Nephron progenitor cell (in vitro differentiated cells): ENCODE results near the gene MCF2L.

ENCODE experiments used
- DNase-seq: peaks from one replicate; pipeline ENCODE4 v3.0.0; 2021
- H3K27ac Mint-ChIP-seq: 2 replicates; pipeline ENCODE4 v1.8.0; 2021; ENCODE audit warnings: mild to moderate bottlenecking, moderate library complexity, mixed read lengths
- H3K27me3 Mint-ChIP-seq: 2 replicates; pipeline ENCODE4 v1.8.0; 2021; ENCODE audit warnings: mild to moderate bottlenecking, low read depth, mixed read lengths; ENCODE audit not compliant: poor library complexity
- H3K36me3 Mint-ChIP-seq: 2 replicates; pipeline ENCODE4 v1.8.0; 2021; ENCODE audit warnings: low read depth, mixed read lengths
- H3K4me1 Mint-ChIP-seq: 2 replicates; pipeline ENCODE4 v1.8.0; 2021; ENCODE audit warnings: mixed read lengths
- H3K4me3 Mint-ChIP-seq: 2 replicates; pipeline ENCODE4 v1.8.0; 2021; ENCODE audit warnings: mild to moderate bottlenecking, moderate library complexity, mixed read lengths
- H3K9me3 Mint-ChIP-seq: 2 replicates; pipeline ENCODE4 v1.8.0; 2021; ENCODE audit warnings: mild to moderate bottlenecking, moderate library complexity, mixed read lengths
- TF ChIP-seq, protein P1 (sequence below): fragments of 200-600 bp; sonication (generic); IDR thresholded peaks from 2 replicates; pipeline ENCODE4 v1.5.0; 2021; ENCODE audit warnings: antibody characterized with exemption

MCF2L gene

DNA sequence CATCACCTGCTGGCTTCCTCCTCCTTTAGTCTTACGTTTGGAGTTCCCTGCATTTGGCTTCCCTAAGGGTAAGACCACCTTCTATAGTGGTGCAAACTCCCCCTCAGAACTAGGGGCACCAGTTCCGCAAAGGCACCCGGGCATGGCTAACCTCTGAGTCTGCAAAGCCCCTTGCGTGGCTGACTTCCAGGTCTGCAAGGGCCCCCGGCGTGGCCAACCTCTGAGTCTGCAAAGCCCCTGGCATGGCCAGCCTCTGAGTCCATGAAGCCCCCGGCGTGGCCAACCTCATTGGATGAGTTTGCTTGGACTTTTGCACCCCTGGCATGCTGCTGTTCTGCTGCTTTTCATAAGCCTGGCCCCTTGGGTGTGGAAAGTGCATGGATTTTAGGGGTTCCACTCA is 5.1 kb downstream of the MCF2L start:
- TF ChIP-seq, protein P1, sequence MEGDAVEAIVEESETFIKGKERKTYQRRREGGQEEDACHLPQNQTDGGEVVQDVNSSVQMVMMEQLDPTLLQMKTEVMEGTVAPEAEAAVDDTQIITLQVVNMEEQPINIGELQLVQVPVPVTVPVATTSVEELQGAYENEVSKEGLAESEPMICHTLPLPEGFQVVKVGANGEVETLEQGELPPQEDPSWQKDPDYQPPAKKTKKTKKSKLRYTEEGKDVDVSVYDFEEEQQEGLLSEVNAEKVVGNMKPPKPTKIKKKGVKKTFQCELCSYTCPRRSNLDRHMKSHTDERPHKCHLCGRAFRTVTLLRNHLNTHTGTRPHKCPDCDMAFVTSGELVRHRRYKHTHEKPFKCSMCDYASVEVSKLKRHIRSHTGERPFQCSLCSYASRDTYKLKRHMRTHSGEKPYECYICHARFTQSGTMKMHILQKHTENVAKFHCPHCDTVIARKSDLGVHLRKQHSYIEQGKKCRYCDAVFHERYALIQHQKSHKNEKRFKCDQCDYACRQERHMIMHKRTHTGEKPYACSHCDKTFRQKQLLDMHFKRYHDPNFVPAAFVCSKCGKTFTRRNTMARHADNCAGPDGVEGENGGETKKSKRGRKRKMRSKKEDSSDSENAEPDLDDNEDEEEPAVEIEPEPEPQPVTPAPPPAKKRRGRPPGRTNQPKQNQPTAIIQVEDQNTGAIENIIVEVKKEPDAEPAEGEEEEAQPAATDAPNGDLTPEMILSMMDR, result no peak
- DNase-seq, result no peak
- H3K4me3 Mint-ChIP-seq, result no peak overlapping the region
- H3K9me3 Mint-ChIP-seq, result peaks cover 30% of the 10 kb centered on the region
- H3K27me3 Mint-ChIP-seq, result peaks cover 59% of the 10 kb centered on the region
- no peak overlapping the region for H3K27ac Mint-ChIP-seq
- H3K36me3 Mint-ChIP-seq, result peaks cover 4% of the 10 kb centered on the region
- H3K4me1 Mint-ChIP-seq, result peaks cover 44% of the 10 kb centered on the region

DNA sequence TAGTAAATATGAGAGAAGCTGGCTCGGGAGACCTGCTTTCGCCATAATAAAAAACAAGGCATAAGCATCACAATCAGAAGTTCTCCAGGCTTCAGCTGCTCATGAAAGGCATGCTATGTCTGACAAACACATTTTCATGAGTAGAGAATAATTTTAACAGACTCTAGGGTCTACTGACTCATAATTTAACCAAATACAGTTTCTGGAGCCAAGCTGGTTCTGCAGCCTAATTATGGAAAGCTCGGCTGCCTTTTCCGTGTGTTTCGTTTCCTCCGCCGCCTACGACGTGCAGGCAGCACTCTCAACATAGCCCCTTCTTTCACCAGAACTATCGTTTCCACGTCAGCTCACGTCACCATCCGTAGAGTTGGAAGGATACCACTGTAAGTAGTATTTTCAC is 5.7 kb downstream of the MCF2L start:
- no peak overlapping the region for H3K27ac Mint-ChIP-seq
- H3K36me3 Mint-ChIP-seq, result peaks cover 4% of the 10 kb centered on the region
- no peak for DNase-seq
- no peak overlapping the region for H3K4me3 Mint-ChIP-seq
- peaks cover 29% of the 10 kb centered on the region for H3K9me3 Mint-ChIP-seq
- TF ChIP-seq, protein P1, result no peak
- H3K27me3 Mint-ChIP-seq, result peaks cover 54% of the 10 kb centered on the region
- H3K4me1 Mint-ChIP-seq, result peaks cover 39% of the 10 kb centered on the region

DNA sequence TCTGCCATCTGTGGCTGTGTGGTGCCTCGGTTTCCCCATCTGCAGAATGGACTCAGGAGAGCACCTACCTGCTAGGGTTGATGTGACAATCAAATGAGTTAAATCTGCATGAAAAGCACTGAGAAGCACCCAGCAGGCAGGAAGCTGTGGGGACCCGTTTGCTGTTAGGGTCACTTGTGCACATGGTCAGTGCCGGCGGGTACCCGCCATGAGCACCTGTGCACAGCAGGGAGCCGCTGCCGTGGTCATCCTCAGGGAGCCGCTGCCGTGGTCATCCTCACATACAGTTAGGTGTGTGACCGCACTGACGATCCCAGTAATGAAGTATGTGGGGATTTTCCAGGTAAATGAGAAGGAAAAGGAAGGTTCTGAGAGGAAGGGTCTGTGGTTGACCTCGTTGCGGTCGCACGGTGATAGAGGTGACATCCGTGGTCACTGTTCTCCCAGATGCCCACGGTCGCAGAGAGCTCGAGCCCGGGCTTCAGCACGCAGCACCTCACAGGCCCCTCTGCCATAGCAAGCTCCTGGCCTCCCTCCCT is 6.5 kb downstream of the MCF2L start:
- H3K4me3 Mint-ChIP-seq, result no peak overlapping the region
- H3K36me3 Mint-ChIP-seq, result peaks cover 4% of the 10 kb centered on the region
- peaks cover 39% of the 10 kb centered on the region for H3K4me1 Mint-ChIP-seq
- no peak for DNase-seq
- TF ChIP-seq, protein P1, result no peak
- H3K27me3 Mint-ChIP-seq, result peaks cover 46% of the 10 kb centered on the region
- peaks cover 21% of the 10 kb centered on the region for H3K9me3 Mint-ChIP-seq
- H3K27ac Mint-ChIP-seq, result no peak overlapping the region

DNA sequence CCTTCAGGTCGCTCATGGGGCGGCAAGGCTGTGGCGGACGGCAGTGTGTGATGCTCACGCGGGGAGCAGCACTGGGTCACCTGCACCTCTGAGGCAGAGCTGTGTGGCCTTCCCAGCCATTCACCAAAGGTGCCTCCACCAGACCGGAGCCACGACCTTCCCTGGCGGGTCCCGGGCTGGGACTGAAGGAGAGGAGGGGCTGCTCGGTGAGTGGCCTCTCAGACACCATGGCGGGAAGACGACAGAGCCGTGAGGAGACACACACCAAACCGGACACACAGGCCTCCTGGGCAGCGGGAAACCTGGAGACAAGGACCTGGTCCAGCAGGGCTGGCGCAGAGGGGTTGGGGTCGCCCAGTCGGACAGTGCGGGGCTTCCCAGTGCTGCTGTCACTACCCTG is 7.5 kb downstream of the MCF2L start:
- TF ChIP-seq, protein P1, result no peak
- H3K36me3 Mint-ChIP-seq, result peaks cover 4% of the 10 kb centered on the region
- peaks cover 11% of the 10 kb centered on the region for H3K9me3 Mint-ChIP-seq
- peaks cover 35% of the 10 kb centered on the region for H3K27me3 Mint-ChIP-seq
- H3K4me3 Mint-ChIP-seq, result no peak overlapping the region
- no peak overlapping the region for H3K27ac Mint-ChIP-seq
- DNase-seq, result no peak
- peaks cover 42% of the 10 kb centered on the region for H3K4me1 Mint-ChIP-seq

DNA sequence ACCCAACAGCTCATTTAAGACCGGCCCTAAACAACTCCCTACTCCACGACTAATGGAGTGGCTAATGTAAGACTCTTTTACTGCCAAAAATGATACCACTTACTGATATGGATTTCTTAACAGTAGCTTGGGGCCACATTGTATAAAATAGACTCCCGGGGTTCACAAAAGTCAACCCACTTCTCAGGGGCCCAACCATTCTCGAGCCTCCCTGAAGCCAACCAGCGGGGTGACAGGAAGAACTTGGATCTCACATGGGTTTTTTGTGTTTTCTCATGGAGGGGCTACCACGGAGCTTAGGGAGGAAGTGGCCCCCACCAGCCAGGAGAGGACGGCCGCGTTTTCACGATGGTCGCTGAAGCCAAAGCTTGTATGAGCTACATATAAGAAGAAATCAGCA is 8.1 kb downstream of the MCF2L start:
- peaks cover 31% of the 10 kb centered on the region for H3K27me3 Mint-ChIP-seq
- H3K9me3 Mint-ChIP-seq, result peaks cover 5% of the 10 kb centered on the region
- no peak overlapping the region for H3K27ac Mint-ChIP-seq
- DNase-seq, result no peak
- H3K4me3 Mint-ChIP-seq, result no peak overlapping the region
- peaks cover 4% of the 10 kb centered on the region for H3K36me3 Mint-ChIP-seq
- peaks cover 45% of the 10 kb centered on the region for H3K4me1 Mint-ChIP-seq
- TF ChIP-seq, protein P1, result no peak

DNA sequence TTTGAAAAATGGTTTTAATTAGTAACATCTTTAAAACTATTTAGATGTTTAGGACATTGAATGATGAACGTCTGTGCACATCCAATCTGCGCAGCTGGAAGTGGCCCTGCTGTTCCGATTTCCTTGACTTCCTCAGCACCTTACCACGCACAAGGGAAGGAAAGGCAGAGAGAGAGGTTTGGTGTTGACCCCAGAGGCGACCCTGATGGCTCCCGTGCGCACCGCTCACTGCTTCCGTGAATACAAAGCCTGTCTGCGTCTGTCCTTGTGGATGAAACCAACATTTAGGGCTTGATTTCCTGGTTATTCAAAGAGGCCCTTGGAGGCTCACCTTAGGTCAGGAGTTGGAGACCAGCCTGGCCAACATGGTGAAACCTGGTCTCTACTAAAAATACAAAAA is 8.5 kb downstream of the MCF2L start:
- H3K4me1 Mint-ChIP-seq, result peaks cover 49% of the 10 kb centered on the region
- H3K36me3 Mint-ChIP-seq, result peaks cover under 1% of the 10 kb centered on the region
- H3K4me3 Mint-ChIP-seq, result no peak overlapping the region
- TF ChIP-seq, protein P1, result no peak
- H3K27me3 Mint-ChIP-seq, result peaks cover 26% of the 10 kb centered on the region
- H3K9me3 Mint-ChIP-seq, result peaks cover under 1% of the 10 kb centered on the region
- no peak overlapping the region for H3K27ac Mint-ChIP-seq
- DNase-seq, result no peak
